ENCODE data around the gene ZNF462. TPM values are rescaled to one million over a fixed set of nuclear protein-coding genes. Genes with fewer than 3 reads are reported as not detected.
A peak's percentile ranks its signal among the peaks of the same experiment; 100 is the strongest.

The ZNF462 gene
- total RNA-seq, 1 donor from 2014 or later: 199 TPM

- TF ChIP-seq, protein P1, sequence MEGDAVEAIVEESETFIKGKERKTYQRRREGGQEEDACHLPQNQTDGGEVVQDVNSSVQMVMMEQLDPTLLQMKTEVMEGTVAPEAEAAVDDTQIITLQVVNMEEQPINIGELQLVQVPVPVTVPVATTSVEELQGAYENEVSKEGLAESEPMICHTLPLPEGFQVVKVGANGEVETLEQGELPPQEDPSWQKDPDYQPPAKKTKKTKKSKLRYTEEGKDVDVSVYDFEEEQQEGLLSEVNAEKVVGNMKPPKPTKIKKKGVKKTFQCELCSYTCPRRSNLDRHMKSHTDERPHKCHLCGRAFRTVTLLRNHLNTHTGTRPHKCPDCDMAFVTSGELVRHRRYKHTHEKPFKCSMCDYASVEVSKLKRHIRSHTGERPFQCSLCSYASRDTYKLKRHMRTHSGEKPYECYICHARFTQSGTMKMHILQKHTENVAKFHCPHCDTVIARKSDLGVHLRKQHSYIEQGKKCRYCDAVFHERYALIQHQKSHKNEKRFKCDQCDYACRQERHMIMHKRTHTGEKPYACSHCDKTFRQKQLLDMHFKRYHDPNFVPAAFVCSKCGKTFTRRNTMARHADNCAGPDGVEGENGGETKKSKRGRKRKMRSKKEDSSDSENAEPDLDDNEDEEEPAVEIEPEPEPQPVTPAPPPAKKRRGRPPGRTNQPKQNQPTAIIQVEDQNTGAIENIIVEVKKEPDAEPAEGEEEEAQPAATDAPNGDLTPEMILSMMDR (conservative IDR thresholded peaks at IDR 0.05): no peak
- no peak overlapping the region for H3K27ac Mint-ChIP-seq (ENCODE audit: unreplicated experiment)
- H3K4me1 Mint-ChIP-seq: peaks cover 77% of the 10 kb centered on the region
- DNase-seq (ENCODE audit: low read depth, low spot score): no peak
- H3K36me3 Mint-ChIP-seq (ENCODE audit: low read depth): peaks cover 28% of the 10 kb centered on the region
- H3K27me3 Mint-ChIP-seq (ENCODE audit: low read depth): no peaks in the 10 kb centered on the region
- H3K9me3 Mint-ChIP-seq: peaks cover 2% of the 10 kb centered on the region
- H3K4me3 Mint-ChIP-seq: no peak overlapping the region
These were observed 27.6 kb downstream of the ZNF462 start for GRCh38 chr9:106890608-106891007.

DNA sequence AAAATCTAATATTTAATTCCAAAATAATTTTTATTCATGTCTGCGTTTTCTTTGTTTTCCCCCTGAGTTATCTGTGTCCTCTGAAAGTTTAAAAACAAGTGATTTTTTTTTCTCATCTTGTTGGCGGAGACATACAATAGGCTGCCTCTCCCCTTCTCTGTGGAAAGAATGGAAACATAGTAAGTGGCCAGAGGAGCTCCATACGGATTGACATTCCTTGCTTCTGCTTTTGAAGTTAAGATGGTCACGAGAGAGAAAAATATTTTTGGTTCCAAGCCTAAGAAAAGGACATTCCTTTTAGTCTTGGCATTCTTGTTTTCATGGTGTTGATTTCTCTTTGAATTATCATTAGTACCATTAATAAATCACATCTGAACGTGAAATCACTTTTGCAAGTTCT is 28.3 kb downstream of the ZNF462 start:
- Mint-ChIP-seq H3K4me3 (no peak overlapping the region), H3K27ac (ENCODE audit: unreplicated experiment) (no peak overlapping the region), H3K4me1 (peaks cover 83% of the 10 kb centered on the region), H3K9me3 (peaks cover 2% of the 10 kb centered on the region), H3K27me3 (ENCODE audit: low read depth) (no peaks in the 10 kb centered on the region), H3K36me3 (ENCODE audit: low read depth) (peaks cover 30% of the 10 kb centered on the region)
- TF ChIP-seq, protein P1 (conservative IDR thresholded peaks at IDR 0.05): no peak
- DNase-seq (ENCODE audit: low read depth, low spot score): no peak

DNA sequence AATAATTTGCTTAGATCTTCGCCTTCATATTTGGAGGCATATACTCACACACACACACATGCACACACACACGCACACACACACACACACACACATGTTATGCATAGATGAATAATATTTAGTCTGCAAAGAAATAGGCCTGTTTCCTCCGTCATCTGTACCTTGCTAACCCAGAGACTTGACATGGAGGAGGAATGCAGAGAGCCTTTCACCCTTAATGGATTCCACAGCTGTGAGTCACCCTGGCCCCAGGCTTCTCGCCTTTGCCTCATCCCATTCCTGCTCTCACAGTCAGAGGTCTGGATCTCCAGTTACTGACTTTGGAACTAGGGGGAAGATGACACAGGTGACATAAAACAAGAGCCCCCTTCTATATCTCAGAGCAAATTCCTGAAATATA is 29.7 kb downstream of the ZNF462 start:
- TF ChIP-seq, protein P1 (conservative IDR thresholded peaks at IDR 0.05): no peak
- DNase-seq (ENCODE audit: low read depth, low spot score): no peak
- no peaks in the 10 kb centered on the region for H3K27me3 Mint-ChIP-seq (ENCODE audit: low read depth)
- peaks cover 22% of the 10 kb centered on the region for H3K36me3 Mint-ChIP-seq (ENCODE audit: low read depth)
- H3K4me1 Mint-ChIP-seq: peaks cover 86% of the 10 kb centered on the region
- peak overlapping the region; percentile 19 for H3K27ac Mint-ChIP-seq (ENCODE audit: unreplicated experiment)
- no peak overlapping the region for H3K4me3 Mint-ChIP-seq
- H3K9me3 Mint-ChIP-seq: peaks cover under 1% of the 10 kb centered on the region

GRCh38 chr9:106893088-106893487 is 30.1 kb downstream of the ZNF462 start:
- TF ChIP-seq, protein P1 (conservative IDR thresholded peaks at IDR 0.05): no peak
- Mint-ChIP-seq H3K36me3 (ENCODE audit: low read depth) (peaks cover 22% of the 10 kb centered on the region), H3K4me1 (peaks cover 89% of the 10 kb centered on the region), H3K27me3 (ENCODE audit: low read depth) (no peaks in the 10 kb centered on the region), H3K9me3 (no peaks in the 10 kb centered on the region), H3K27ac (ENCODE audit: unreplicated experiment) (peak overlapping the region; percentile 7), H3K4me3 (no peak overlapping the region)
- DNase-seq (ENCODE audit: low read depth, low spot score): no peak

- DNase-seq (ENCODE audit: low read depth, low spot score): no peak
- peaks cover 21% of the 10 kb centered on the region for H3K9me3 Mint-ChIP-seq
- H3K4me3 Mint-ChIP-seq: no peak overlapping the region
- peaks cover 51% of the 10 kb centered on the region for H3K36me3 Mint-ChIP-seq (ENCODE audit: low read depth)
- H3K27ac Mint-ChIP-seq (ENCODE audit: unreplicated experiment): no peak overlapping the region
- TF ChIP-seq, protein P1 (conservative IDR thresholded peaks at IDR 0.05): no peak
- H3K4me1 Mint-ChIP-seq: peaks cover 60% of the 10 kb centered on the region
- no peaks in the 10 kb centered on the region for H3K27me3 Mint-ChIP-seq (ENCODE audit: low read depth)
These were observed 33.7 kb downstream of the ZNF462 start for GRCh38 chr9:106896695-106897094.

DNA sequence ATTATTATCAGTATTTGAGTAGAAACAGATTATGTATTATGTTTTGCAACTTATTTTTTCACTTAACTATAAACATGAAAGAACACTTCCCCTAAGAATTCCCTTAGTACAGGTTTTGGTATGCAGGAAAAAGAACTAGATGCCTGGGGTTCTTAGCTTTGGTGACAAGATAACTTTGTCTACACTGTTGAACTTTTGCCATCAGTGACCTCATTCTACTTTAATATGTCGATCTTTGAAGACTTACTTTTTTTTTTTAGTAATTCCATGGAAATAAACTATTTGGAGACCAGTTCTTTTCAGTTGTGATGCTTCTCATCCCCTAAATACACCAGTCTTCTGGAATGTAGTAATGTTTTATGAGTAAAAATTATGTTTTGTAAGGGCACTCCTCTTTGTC is 34.3 kb downstream of the ZNF462 start:
- no peak for DNase-seq (ENCODE audit: low read depth, low spot score)
- TF ChIP-seq, protein P1 (conservative IDR thresholded peaks at IDR 0.05): no peak
- Mint-ChIP-seq H3K27me3 (ENCODE audit: low read depth) (no peaks in the 10 kb centered on the region), H3K36me3 (ENCODE audit: low read depth) (peaks cover 57% of the 10 kb centered on the region), H3K9me3 (peaks cover 21% of the 10 kb centered on the region), H3K27ac (ENCODE audit: unreplicated experiment) (peak overlapping the region; percentile 14), H3K4me3 (peak overlapping the region; percentile 24), H3K4me1 (peaks cover 55% of the 10 kb centered on the region)
